GM18868 (cell line): ENCODE results near the gene GATA5.

Source experiments
- ATAC-seq: cut with Tn5 transposase; IDR thresholded peaks from one replicate; pipeline ENCODE4 v1.9.1; 2021; ENCODE audit warnings: mild to moderate bottlenecking, moderate library complexity; ENCODE audit not compliant: unreplicated experiment

Gene GATA5

GRCh38 chr20:62457098-62457497 lies 18.7 kb downstream of the GATA5 start:
- no peak for ATAC-seq

- no peak for ATAC-seq
Measured at GRCh38 chr20:62455929-62456328, 19.9 kb downstream of the GATA5 start.

- no peak for ATAC-seq
Measured at GRCh38 chr20:62454904-62455636, 20.7 kb downstream of the GATA5 start.

- no peak for ATAC-seq
Measured at GRCh38 chr20:62453186-62453808, 22.5 kb downstream of the GATA5 start.

GRCh38 chr20:62452475-62453095 lies 23.2 kb downstream of the GATA5 start:
- ATAC-seq, result no peak

GRCh38 chr20:62451970-62452369 lies 23.8 kb downstream of the GATA5 start:
- ATAC-seq, result no peak

- no peak for ATAC-seq
Measured at GRCh38 chr20:62451156-62451767, 24.5 kb downstream of the GATA5 start.

- no peak for ATAC-seq
Measured at GRCh38 chr20:62449951-62450691, 25.7 kb downstream of the GATA5 start.

GRCh38 chr20:62448788-62449187 lies 27.0 kb downstream of the GATA5 start:
- no peak for ATAC-seq

GRCh38 chr20:62448038-62448437 lies 27.8 kb downstream of the GATA5 start:
- no peak for ATAC-seq

- ATAC-seq, result no peak
Measured at GRCh38 chr20:62446888-62447869, 28.6 kb downstream of the GATA5 start.

GRCh38 chr20:62446481-62446880 lies 29.3 kb downstream of the GATA5 start:
- ATAC-seq, result no peak

GRCh38 chr20:62445553-62446340 lies 30.0 kb downstream of the GATA5 start:
- no peak for ATAC-seq

GRCh38 chr20:62444286-62444685 lies 31.5 kb downstream of the GATA5 start:
- ATAC-seq, result no peak

- ATAC-seq, result no peak
Measured at GRCh38 chr20:62441987-62442539, 33.7 kb downstream of the GATA5 start.

GRCh38 chr20:62439218-62439617 lies 36.6 kb downstream of the GATA5 start:
- ATAC-seq, result no peak

- ATAC-seq, result no peak
Measured at GRCh38 chr20:62437927-62438326, 37.9 kb downstream of the GATA5 start.

- ATAC-seq, result no peak
Measured at GRCh38 chr20:62437496-62437895, 38.3 kb downstream of the GATA5 start.

GRCh38 chr20:62436692-62437091 lies 39.1 kb downstream of the GATA5 start:
- no peak for ATAC-seq
